Esophagus mucosa (tissue), 1 donor: Measurements from ENCODE around the gene PRKRA. TPM values are rescaled to one million over a fixed set of nuclear protein-coding genes. Genes with fewer than 3 reads are reported as not detected.
"Not testable (repeated sequence)": the region's sequence is repeated elsewhere in the genome, so short reads cannot be mapped to it uniquely, and the experiment has no call there.

Source experiments
- ATAC-seq: fragments of 200-7000 bp; cut with Tn5 transposase; one replicate; pipeline ENCODE4 v1.9.1; 2020
- total RNA-seq: library from RNA; stranded (reverse); gene quantifications from one replicate; pipeline ENCODE4 v1.2.4, GENCODE V29; 2023
- donor health status: DM: yes; HTN: yes; CAD: no.

Gene PRKRA
- total RNA-seq, 1 donor from 2014 or later, result 25.3 TPM

DNA sequence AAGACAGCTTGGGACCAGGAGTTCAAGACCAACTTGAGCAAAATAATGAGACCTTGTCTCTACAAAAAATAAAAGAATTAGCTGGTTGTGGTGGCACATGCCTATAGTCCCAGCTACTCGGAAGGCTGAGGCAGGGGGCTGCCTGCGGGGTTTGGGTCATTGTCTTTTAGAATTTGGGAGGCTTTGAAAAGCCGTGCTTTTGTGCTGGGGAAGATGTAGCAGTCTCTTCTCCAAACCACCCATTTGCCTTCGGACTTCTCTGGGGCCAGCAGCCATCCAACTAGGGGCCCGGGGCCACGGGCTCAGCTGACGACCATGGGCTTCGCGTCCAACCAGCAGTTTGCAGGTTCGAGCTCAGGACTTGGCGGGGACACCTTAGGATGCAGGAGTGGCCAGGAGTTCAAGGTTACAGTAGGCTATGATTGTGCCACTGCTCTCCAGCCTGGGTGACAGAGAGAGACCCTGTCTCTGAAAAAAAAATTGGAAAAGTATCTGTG, 6.5 kb upstream of the PRKRA start:
- no peak for ATAC-seq

DNA sequence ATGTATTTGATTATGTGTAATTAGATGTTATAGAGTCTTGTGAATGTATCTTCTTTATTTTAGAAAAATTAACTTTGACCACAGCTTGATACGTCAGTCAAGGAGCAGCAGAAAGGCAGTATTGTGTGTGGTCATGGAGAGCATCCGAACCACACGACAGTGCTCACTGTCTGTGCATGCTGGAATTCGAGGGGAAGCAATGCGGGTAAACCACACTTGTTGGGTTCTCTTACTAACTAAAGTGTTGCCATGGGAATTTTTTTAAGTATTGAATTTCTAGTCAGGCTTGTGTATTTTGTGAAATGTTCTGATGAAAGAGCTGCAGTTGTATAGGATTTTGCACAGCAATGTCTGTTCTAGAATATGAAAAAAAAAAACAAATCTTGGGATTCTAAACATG, 5.0 kb upstream of the PRKRA start:
- ATAC-seq, result no peak

DNA sequence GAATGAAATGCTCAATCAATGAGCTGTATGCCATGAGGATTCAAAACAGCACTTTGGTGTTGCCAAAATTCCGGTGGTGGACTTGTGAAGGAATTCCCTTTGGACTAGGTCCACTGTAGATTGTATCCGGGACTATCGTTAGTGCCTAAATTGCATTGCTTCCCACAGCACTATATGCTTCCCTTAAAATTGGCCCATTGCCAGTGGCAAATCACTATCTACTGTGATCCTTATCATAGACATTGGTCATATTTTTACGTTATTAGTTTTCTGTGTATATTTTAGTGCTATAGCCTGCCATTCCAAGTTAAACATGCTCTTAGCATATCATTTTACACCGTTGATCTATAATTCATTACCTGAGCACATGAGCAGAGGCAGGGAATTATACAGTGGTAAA, 1.9 kb upstream of the PRKRA start:
- no peak for ATAC-seq

DNA sequence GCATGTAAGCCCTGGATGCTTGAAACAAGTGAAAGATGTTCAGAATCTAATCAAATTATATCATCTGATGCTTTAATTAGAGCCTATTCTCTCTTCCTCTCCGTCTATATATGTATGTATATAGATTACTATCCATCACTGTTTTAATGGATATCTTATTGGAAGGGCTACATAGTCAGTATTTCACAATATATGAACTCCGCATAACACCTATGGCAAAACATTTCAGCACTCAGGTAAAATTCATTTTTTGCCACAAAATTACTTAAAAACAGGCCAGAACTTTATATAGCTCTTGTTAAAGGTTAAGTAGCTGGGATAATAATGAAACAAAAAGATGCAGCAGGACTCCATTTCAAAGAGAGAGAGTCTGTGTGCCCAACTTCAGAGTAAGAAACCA, 1.4 kb upstream of the PRKRA start:
- ATAC-seq, result no peak

DNA sequence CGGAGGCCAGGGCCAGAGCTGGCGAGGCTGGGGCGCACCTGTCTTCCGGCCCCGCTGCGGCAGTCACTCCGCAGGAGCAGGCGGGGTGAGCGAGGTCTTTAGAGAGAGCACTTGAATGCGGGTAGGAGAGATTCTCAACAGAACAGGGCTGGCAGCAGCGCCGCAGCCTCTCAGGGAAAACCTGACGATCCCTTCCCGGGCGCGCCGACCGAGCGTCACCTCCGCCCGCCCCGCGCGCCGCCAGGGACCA, 526 bp downstream of the PRKRA start:
- no peak for ATAC-seq

DNA sequence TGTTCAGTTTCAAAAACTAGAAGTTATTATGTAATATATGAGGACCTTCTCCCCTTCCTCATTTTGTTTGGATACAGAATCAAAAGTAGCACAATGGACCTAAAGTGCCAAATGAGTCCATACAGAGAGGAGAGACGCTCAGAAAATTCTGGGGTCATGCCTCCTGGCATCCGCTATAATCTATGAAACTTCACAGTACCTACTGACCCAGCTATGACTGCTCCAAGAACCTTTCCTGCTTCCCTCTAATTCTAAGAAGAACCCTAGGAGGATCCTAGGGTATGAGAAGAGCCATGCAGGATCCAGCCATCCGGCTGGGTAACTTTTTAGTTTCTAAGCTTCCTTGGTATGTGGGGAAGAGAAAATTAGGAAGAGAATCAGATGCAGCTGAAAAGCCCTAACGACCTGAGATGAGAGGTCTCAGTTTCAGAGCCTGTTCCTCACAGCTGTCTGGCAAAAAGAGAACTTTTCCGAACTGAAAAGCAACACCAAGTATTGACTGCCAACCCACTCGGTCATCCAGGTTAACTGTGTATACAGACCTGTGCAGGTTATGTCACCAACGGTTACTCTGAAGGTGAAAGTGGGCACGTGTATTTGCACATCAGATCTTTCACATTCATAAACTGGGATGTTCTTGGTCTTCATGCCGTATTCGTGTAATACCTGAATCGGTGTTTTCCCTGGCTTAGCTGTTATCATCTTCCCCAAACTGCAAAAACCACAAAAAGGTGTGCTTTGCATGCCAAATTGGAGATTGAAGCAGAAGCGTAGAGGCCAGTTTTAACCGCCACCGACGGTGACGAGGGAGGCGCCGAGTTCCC, 1.1 kb downstream of the PRKRA start:
- ATAC-seq, result no peak

GRCh38 chr2:178448968-178449661, 1.9 kb downstream of the PRKRA start:
- no peak for ATAC-seq

DNA sequence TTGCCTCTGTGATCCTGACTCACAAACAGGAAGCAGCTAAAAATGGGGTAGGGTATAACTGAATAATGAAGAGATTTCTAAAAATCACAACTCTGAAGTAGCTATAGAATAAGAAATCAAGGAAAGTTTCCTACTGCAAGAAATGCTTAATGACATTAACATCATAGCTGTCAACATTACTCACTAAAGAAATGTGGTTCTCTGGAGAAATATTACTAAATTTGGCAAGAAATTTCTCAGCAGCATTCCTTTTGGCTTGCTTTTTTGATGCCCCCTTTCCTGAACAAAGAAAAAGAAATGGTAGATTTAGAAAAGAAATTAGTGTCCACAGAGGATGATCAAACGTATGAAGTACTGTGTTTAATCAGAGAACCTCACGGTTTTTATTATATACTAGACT, 9.5 kb downstream of the PRKRA start:
- no peak for ATAC-seq

DNA sequence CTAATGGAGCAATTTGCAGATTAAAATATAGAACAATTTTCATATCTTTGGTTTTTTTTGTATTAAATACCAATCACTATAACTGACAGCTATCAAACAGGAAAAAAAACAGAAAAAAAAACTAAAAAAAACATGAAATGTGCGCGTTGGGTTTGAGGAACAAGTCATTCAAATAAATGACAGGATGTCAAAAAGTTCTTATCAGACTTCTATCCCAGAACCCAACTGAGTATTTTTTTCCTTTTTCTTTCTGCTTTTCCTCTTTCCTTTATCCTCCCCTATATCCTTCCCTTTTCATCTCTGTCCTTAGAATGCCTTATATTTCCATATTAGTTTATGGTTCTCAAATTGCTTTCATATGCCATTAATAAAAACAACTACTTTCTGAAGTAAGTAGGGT, 14.3 kb downstream of the PRKRA start:
- ATAC-seq, result no peak

GRCh38 chr2:178429336-178429735, 21.6 kb downstream of the PRKRA start:
- ATAC-seq, result no peak

GRCh38 chr2:178428396-178428806, 22.6 kb downstream of the PRKRA start:
- no peak for ATAC-seq

- ATAC-seq, result no peak
Measured at GRCh38 chr2:178427458-178427857, 23.5 kb downstream of the PRKRA start.

GRCh38 chr2:178426388-178426787, 24.6 kb downstream of the PRKRA start:
- no peak for ATAC-seq

DNA sequence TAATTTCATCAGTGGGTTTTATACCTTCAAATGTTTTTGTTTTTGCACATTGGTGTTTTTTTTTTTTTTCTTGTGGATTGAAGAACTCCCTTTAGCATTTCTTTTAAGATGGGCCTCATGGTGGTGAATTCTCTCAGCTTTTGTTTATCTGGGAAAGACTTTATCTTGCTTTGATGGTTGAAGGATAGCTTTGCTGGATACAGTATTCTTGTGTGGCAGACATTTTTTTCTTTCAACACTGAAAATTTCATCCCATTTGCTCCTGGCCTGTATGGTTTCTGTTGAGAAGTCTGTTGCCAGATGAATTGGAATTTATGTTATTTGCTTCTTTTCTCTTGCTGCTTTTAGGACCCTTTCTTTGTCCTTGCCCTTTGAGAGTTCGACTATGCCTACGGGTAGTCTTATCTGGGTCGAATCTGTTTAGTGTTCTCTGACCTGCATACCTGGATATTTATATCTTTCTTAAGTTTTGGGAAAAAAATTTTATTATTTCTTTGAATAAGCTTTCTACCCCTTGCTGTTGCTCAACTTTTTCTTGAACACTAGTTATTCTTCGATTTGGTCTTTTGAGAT, 25.6 kb downstream of the PRKRA start:
- ATAC-seq, result no peak

DNA sequence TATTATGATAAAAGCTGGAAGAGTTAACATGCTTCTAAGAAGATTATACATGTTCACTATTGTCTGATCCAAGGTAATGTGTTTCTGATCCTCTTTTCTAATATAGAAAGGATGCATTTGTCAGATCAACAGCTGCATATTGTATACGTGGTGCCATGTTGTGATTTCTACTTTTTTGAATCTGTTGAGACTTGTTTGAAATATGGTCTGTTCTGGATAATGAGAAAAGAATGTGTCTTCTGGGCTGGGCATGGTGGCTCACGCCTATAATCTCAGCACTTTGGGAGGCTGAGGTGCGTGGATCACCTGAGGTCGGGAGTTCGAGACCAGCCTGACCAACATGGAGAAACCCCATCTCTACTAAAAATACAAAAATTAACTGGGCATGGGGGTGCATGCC, 27.2 kb downstream of the PRKRA start:
- not testable (repeated sequence) for ATAC-seq

- ATAC-seq, result peak; percentile 59
Measured at GRCh38 chr2:178422097-178422496, 28.9 kb downstream of the PRKRA start.

DNA sequence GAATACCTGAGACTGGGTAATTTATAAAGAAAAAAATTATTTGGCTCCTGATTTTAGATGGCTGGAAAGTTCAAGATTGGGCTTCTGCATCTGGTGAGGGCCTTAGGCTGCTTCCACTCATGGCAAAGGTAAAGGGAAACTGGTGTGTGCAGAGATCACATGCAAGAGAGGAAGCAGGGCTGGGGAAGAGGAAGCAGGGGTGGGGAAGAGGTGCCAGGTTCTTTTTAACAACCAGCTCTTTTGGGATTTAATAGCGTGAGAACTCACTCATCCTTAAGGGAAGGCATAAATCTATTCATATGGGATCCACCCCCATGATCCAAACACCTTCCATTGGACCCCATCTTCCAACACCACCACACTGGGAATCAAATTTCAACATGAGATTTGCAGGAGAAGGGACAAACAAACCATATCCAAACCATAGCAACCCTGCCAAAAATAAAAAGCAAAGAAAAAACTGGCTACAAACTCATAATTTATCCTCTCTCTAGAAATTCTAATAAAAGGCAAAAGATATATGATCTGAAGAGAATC, 30.4 kb downstream of the PRKRA start:
- ATAC-seq, result no peak

DNA sequence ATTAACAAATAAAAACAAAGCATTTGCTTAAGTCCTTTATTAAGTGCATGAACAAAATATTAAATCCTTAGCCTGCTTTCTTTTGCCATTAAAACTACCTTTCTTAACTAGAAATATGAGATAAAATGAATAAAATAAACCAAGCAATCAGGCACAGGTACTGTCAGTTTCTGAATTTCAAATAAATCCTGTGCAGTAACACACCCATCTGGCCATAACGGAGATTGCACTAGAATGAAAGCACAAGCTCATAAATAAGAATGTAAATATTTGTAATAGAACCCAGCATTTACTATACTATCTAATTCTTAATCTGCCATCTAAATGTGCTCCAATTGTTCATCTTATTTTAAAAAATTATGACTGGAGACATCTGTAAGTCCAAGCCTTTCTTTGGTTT, 31.9 kb downstream of the PRKRA start:
- no peak for ATAC-seq

GRCh38 chr2:178418426-178418825, 32.5 kb downstream of the PRKRA start:
- ATAC-seq, result peak; percentile 47

DNA sequence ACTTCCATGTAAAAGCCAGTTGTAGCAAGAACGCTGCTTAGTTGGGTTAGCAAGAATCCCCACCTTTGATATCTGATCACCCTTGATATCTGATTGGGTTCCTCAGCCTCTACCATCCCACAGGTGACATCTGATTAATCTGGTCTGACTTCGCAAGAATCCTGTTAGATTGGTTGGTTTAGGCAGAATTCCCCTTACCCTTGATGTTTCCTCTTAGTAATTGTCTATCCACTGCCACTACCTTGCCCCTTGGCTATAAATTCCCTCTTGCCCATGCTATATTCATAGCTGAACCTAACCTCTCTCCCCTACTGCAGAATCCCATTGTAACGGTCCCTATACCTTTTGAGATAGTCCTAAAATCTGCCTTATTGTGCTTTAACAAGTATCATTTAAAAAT, 33.1 kb downstream of the PRKRA start:
- ATAC-seq, result no peak

DNA sequence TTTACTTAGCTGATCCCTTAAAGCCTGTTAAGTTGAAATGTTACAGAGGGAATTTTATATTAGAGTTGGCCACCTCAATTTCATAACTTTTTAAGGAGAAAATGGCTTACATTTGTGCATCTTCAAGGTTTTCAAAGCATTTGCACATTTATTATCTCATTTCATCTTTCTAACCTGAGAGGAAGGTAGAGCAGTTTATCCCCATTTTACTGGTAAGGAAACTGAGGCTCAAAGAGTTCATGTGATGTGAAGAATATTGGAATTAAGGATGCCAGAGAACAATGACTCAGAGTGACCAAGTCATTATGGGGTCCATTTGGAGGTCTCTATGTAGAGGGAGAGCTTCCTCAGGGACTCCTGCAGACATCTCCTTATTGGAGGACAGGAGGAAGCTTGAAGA, 35.0 kb downstream of the PRKRA start:
- no peak for ATAC-seq

DNA sequence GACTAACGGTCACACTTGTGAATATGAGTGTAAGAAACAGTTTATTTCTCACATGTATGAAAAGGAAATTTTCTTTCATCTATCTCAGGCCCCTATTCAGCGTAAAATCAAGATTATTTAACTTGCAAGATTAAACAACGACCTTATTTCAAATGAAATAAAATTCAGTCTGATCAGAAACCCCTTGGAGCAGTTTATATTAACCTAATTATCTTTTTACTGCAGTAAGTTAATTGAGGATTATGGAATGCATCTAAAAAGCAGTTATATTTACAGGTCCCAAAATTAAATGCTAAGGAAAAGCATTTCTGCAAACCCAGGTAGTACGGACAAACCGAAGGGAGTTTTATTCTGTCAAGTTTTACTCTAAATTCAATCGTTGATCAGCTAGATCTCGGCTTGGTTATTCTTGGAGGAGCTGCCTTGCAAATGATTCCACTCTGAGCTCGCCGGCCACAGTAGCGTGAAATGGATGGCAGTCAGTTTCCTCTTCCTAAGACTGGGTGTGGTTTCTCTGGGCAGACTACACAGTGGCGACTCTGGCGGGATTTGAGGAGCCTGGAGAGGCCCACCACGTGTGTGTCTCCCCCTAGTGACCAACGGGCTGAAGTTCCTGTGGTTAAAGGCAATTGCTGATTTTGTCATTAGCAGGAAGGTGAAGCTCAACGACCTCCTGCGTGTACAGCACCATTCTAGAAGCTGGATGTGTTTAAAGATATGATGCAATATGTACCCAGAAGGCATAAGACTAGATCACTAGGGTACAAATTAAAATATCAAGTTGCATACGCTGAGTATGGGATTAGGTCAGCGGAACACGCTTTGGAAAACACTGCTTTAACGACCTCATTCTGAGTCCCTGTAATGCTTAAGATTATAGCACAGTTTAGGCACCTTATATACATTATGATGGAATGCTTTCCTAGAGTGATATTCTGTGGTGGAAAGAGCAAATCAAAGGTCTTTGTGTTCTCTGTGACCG, 36.4 kb downstream of the PRKRA start:
- peak; percentile 96 for ATAC-seq
